Muscle layer of duodenum (tissue), 2 donors: ENCODE measurements around the gene PSTPIP1.

ENCODE experiments used
- H3K27ac ChIP-seq: one replicate; pipeline ENCODE4 v1.7.0; 2013; ENCODE audit warnings: mild to moderate bottlenecking, low read length
- H3K27me3 ChIP-seq: one replicate; pipeline ENCODE4 v1.7.0; 2013; ENCODE audit warnings: low read depth, mild to moderate bottlenecking, control low read depth, low read length
- H3K36me3 ChIP-seq, 2 donors: one replicate each; pipeline ENCODE4 v1.7.0; 2013; ENCODE audit warnings: low read length in 2 of 2, control low read depth in 1 of 2, mild to moderate bottlenecking in 1 of 2; ENCODE audit not compliant: insufficient read depth in 2 of 2, control insufficient read depth in 1 of 2
- H3K4me1 ChIP-seq, 2 donors: one replicate each; pipeline ENCODE4 v1.7.0; 2013; ENCODE audit warnings: low read length in 2 of 2, mild to moderate bottlenecking in 2 of 2, control low read depth in 1 of 2, moderate library complexity in 1 of 2; ENCODE audit not compliant: insufficient read depth in 2 of 2, control insufficient read depth in 1 of 2
- H3K4me3 ChIP-seq, 2 donors: one replicate each; pipeline ENCODE4 v1.7.0; 2013; ENCODE audit warnings: low read length in 2 of 2, low read depth in 1 of 2, mild to moderate bottlenecking in 1 of 2
- H3K9me3 ChIP-seq, 2 donors: one replicate each; pipeline ENCODE4 v1.7.0; 2013; ENCODE audit warnings: low read length in 2 of 2, control low read depth in 1 of 2, mild to moderate bottlenecking in 1 of 2; ENCODE audit not compliant: control insufficient read depth in 1 of 2
- donor health status: healthy.

The PSTPIP1 gene

GRCh38 chr15:76991741-76992645 lies 2.9 kb upstream of the PSTPIP1 start:
- Histone ChIP-seq H3K4me1 (peaks cover 0 to 20% of the 10 kb centered on the region in 2 donors), H3K9me3 (no peaks in the 10 kb centered on the region), H3K27ac (no peak overlapping the region), H3K27me3 (no peaks in the 10 kb centered on the region), H3K4me3 (no peak overlapping the region), H3K36me3 (no peaks in the 10 kb centered on the region)

GRCh38 chr15:76993114-76993725 lies 1.7 kb upstream of the PSTPIP1 start:
- H3K36me3 ChIP-seq, result no peaks in the 10 kb centered on the region
- H3K4me3 ChIP-seq, result no peak overlapping the region
- H3K27me3 ChIP-seq, result no peaks in the 10 kb centered on the region
- H3K4me1 ChIP-seq, result peaks cover 0 to 21% of the 10 kb centered on the region in 2 donors
- H3K27ac ChIP-seq, result no peak overlapping the region
- H3K9me3 ChIP-seq, result no peaks in the 10 kb centered on the region

- no peaks in the 10 kb centered on the region for H3K36me3 ChIP-seq
- H3K9me3 ChIP-seq, result no peaks in the 10 kb centered on the region
- H3K27ac ChIP-seq, result no peak overlapping the region
- no peak overlapping the region for H3K4me3 ChIP-seq
- H3K27me3 ChIP-seq, result no peaks in the 10 kb centered on the region
- H3K4me1 ChIP-seq, result peaks cover 0 to 21% of the 10 kb centered on the region in 2 donors
Measured at GRCh38 chr15:76994001-76994400, 925 bp upstream of the PSTPIP1 start.

GRCh38 chr15:76994496-76994895 lies 430 bp upstream of the PSTPIP1 start:
- H3K27ac ChIP-seq, result no peak overlapping the region
- H3K4me1 ChIP-seq, result peaks cover 0 to 21% of the 10 kb centered on the region in 2 donors
- no peak overlapping the region for H3K4me3 ChIP-seq
- H3K36me3 ChIP-seq, result no peaks in the 10 kb centered on the region
- H3K27me3 ChIP-seq, result no peaks in the 10 kb centered on the region
- H3K9me3 ChIP-seq, result no peaks in the 10 kb centered on the region

GRCh38 chr15:76996076-76996525 lies 1.2 kb downstream of the PSTPIP1 start:
- Histone ChIP-seq H3K4me1 (peaks cover 0 to 21% of the 10 kb centered on the region in 2 donors), H3K4me3 (peak overlapping the region; percentile 42 to 49), H3K9me3 (no peaks in the 10 kb centered on the region), H3K36me3 (no peaks in the 10 kb centered on the region), H3K27ac (peak overlapping the region; percentile 20), H3K27me3 (no peaks in the 10 kb centered on the region)

GRCh38 chr15:76996526-76997401 lies 1.8 kb downstream of the PSTPIP1 start:
- peak overlapping the region; percentile 40 to 49 for H3K4me3 ChIP-seq
- no peaks in the 10 kb centered on the region for H3K9me3 ChIP-seq
- H3K36me3 ChIP-seq, result no peaks in the 10 kb centered on the region
- no peak overlapping the region for H3K27ac ChIP-seq
- H3K27me3 ChIP-seq, result no peaks in the 10 kb centered on the region
- peaks cover 0 to 21% of the 10 kb centered on the region in 2 donors for H3K4me1 ChIP-seq

GRCh38 chr15:76998663-76999285 lies 3.8 kb downstream of the PSTPIP1 start:
- Histone ChIP-seq H3K36me3 (no peaks in the 10 kb centered on the region), H3K9me3 (no peaks in the 10 kb centered on the region), H3K27me3 (no peaks in the 10 kb centered on the region), H3K4me3 (no peak overlapping the region), H3K4me1 (peaks cover 0 to 21% of the 10 kb centered on the region in 2 donors), H3K27ac (no peak overlapping the region)

GRCh38 chr15:76999996-77000395 lies 5.1 kb downstream of the PSTPIP1 start:
- Histone ChIP-seq H3K4me1 (peaks cover 0 to 19% of the 10 kb centered on the region in 2 donors), H3K4me3 (no peak overlapping the region), H3K27ac (no peak overlapping the region), H3K27me3 (no peaks in the 10 kb centered on the region), H3K36me3 (no peaks in the 10 kb centered on the region), H3K9me3 (no peaks in the 10 kb centered on the region)

- Histone ChIP-seq H3K36me3 (no peaks in the 10 kb centered on the region), H3K4me1 (peaks cover 0 to 8% of the 10 kb centered on the region in 2 donors), H3K9me3 (no peaks in the 10 kb centered on the region), H3K27me3 (no peaks in the 10 kb centered on the region), H3K4me3 (no peak overlapping the region), H3K27ac (no peak overlapping the region)
Measured at GRCh38 chr15:77001351-77001750, 6.4 kb downstream of the PSTPIP1 start.

GRCh38 chr15:77001966-77002365 lies 7.0 kb downstream of the PSTPIP1 start:
- peaks cover 0 to 2% of the 10 kb centered on the region in 2 donors for H3K4me1 ChIP-seq
- H3K27me3 ChIP-seq, result no peaks in the 10 kb centered on the region
- no peak overlapping the region for H3K4me3 ChIP-seq
- no peaks in the 10 kb centered on the region for H3K9me3 ChIP-seq
- H3K27ac ChIP-seq, result no peak overlapping the region
- H3K36me3 ChIP-seq, result no peaks in the 10 kb centered on the region
